GM20431 (cell line): ENCODE results near the gene DAPK1.

Experiments used
- in situ Hi-C: fragments of 300-500 bp; cut with MseI, MboI; formaldehyde crosslinking; loops from one replicate; pipeline ENCODE4 v1.15.0; 2020; ENCODE audit warnings: low sequenced_read_pairs; ENCODE audit not compliant: unreplicated experiment

DAPK1 gene

GRCh38 chr9:87585123-87585855 is 87.6 kb downstream of the DAPK1 start:
- in situ Hi-C loops, result no loop called here

- in situ Hi-C loops, result no loop called here
Measured at GRCh38 chr9:87586731-87587355, 89.2 kb downstream of the DAPK1 start.

- in situ Hi-C loops, result no loop called here
Measured at GRCh38 chr9:87587356-87587745, 89.7 kb downstream of the DAPK1 start.

- in situ Hi-C loops, result no loop called here
Measured at GRCh38 chr9:87587864-87588263, 90.2 kb downstream of the DAPK1 start.

GRCh38 chr9:87588339-87588738 is 90.7 kb downstream of the DAPK1 start:
- in situ Hi-C loops, result no loop called here

- in situ Hi-C loops, result no loop called here
Measured at GRCh38 chr9:87590996-87591395, 93.3 kb downstream of the DAPK1 start.

- in situ Hi-C loops, result no loop called here
Measured at GRCh38 chr9:87592554-87593358, 95.1 kb downstream of the DAPK1 start.

GRCh38 chr9:87593359-87593980 is 95.8 kb downstream of the DAPK1 start:
- in situ Hi-C loops, result no loop called here

GRCh38 chr9:87594194-87594593 is 96.5 kb downstream of the DAPK1 start:
- in situ Hi-C loops, result no loop called here

GRCh38 chr9:87594662-87595061 is 97.0 kb downstream of the DAPK1 start:
- in situ Hi-C loops, result no loop called here

- in situ Hi-C loops, result no loop called here
Measured at GRCh38 chr9:87595610-87596009, 97.9 kb downstream of the DAPK1 start.

- in situ Hi-C loops, result no loop called here
Measured at GRCh38 chr9:87596862-87597261, 99.2 kb downstream of the DAPK1 start.

- in situ Hi-C loops, result no loop called here
Measured at GRCh38 chr9:87597710-87598443, 100.2 kb downstream of the DAPK1 start.

- in situ Hi-C loops, result no loop called here
Measured at GRCh38 chr9:87599901-87600610, 102.4 kb downstream of the DAPK1 start.

- in situ Hi-C loops, result no loop called here
Measured at GRCh38 chr9:87601176-87601575, 103.5 kb downstream of the DAPK1 start.

- in situ Hi-C loops, result no loop called here
Measured at GRCh38 chr9:87601595-87601994, 103.9 kb downstream of the DAPK1 start.

GRCh38 chr9:87602933-87603643 is 105.4 kb downstream of the DAPK1 start:
- in situ Hi-C loops, result no loop called here

GRCh38 chr9:87603854-87604490 is 106.3 kb downstream of the DAPK1 start:
- in situ Hi-C loops, result no loop called here
